Erythroblast (primary cell): Measurements from ENCODE around the gene SDSL.

ENCODE experiments used
- DNase-seq, 2 experiments: peaks; one replicate each; lab custom pipeline; 2025; lab: John Stamatoyannopoulos, UW
- GATA1 ChIP-seq: IDR thresholded peaks from 2 replicates; pipeline ENCODE4 v1.6.1; 2011; ENCODE audit warnings: low read depth, mild to moderate bottlenecking, control low read depth, low read length, moderate library complexity
- POLR2A ChIP-seq: IDR thresholded peaks from 2 replicates; pipeline ENCODE4 v1.6.1; 2011; ENCODE audit warnings: mild to moderate bottlenecking, low read length

Gene SDSL

GRCh38 chr12:113422030-113422885, at the start of gene SDSL:
Gene SDSL, plus strand, starts transcription at chr12:113422380. Its CDS starts 5,603 bp downstream, at chr12:113427983.
- peak; percentile 88 for TF ChIP-seq POLR2A
- no peak for TF ChIP-seq GATA1
- peak; percentile 85 to 88 for DNase-seq

GRCh38 chr12:113373440-113373839, 48.7 kb upstream of the SDSL start:
- TF ChIP-seq POLR2A (no peak), GATA1 (no peak)
- DNase-seq: no peak

- TF ChIP-seq GATA1: no peak
- TF ChIP-seq POLR2A: no peak
- peak; percentile 38 to 66 for DNase-seq
Observed at GRCh38 chr12:113373969-113374368, 48.2 kb upstream of the SDSL start.

DNA sequence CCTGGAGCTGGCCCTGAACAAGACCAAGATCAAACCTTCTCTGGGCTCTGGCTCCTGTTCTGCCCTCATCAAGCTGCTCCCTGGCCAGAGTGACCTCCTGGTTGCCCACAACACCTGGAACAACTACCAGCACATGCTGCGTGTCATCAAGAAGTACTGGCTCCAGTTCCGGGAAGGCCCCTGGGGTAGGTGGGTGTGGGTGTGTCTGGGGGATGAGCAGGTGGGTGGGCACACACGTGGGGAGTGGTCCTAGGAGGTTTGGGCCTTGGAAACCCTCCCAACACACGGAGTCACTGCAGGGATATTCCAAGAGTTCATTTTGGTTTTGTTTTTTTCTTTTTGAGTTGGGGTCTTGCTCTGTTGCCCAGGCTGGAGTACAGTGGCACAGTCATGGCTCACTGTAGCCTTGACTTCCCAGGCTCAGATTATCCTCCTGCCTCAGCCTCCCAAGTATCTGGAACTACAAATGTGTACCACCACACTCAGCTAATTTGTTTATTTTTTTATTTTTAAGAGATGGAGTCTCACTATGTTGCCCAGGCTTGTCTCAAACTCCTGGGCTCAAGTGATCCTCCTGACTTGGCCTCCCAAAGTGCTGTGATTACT, 47.3 kb upstream of the SDSL start:
- TF ChIP-seq POLR2A: no peak
- no peak for TF ChIP-seq GATA1
- no peak for DNase-seq

- peak in 1 of 2 experiments; percentile 18 for DNase-seq
- no peak for TF ChIP-seq GATA1
- no peak for TF ChIP-seq POLR2A
Observed at GRCh38 chr12:113378291-113378690, 43.9 kb upstream of the SDSL start.

DNA sequence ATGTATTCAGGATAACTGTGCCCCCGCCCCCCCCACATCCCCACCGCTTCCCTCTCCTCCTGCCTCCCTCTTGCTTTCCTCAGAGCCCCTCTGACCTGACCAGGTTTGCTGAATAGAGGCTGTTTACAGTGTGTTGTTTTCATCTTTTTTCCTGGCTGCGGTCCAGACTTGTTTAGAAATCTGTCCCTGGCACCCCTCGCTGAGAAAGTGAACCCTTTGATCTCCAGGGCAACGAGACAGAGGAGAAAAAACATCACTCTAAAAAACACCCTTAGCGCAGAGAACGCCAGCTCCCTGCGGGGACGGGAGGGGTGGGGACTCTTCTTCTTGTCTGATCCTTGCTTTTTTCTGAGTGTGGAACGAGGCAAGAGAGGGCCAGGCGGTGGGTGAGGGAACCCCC, 41.0 kb upstream of the SDSL start:
- no peak for DNase-seq
- TF ChIP-seq GATA1 (no peak), POLR2A (no peak)

DNA sequence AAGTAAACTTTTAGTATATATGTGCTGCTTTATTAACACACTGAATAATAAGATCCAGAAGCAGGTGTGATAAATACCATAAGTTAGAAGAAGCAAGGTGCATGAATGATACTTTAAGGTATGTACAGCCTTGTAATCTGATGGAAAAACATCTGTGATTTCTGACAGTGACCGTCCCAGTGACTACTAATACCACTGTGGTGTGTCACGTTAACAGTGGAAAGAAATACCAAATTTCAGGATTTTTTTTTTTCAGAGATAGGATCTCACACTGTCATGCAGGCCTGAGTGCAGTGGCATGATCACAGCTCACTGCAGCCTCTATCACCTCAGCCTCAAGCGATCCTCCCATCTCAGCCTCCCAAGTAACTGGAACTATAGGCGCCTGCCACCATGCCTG, 40.0 kb upstream of the SDSL start:
- peak in 1 of 2 experiments; percentile 21 for DNase-seq
- TF ChIP-seq GATA1 (no peak), POLR2A (no peak)

- TF ChIP-seq POLR2A (no peak), GATA1 (no peak)
- no peak for DNase-seq
Observed at GRCh38 chr12:113384778-113385177, 37.4 kb upstream of the SDSL start.

DNA sequence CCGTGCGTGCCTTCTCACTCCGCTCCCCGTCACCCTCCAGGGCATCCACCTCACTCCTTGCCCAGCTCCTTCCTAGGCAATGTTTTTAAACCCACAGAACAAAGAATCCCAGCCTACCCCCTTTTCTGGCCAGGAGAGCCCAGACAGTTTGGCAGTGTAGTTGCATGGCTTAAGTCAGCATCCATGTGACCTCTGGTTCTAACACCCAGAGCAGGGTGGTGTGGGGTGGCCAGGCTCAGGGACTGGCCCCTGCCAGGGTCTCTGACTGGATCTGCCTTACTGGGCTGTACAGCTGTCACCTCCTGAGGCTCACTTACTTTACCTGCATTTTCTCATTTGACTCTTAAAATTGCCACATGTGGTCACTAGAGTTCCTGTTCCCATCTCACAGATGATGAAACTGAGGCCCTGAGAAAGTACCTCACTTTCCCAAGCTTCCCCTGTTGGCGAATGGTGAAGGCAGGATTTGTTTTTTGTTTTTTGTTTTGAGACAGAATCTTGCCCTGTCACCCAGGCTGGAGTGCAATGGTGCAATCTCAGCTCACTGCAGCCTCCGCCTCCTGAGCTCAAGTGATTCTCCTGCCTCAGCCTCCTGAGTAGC, 36.8 kb upstream of the SDSL start:
- no peak for TF ChIP-seq GATA1
- DNase-seq: no peak

DNA sequence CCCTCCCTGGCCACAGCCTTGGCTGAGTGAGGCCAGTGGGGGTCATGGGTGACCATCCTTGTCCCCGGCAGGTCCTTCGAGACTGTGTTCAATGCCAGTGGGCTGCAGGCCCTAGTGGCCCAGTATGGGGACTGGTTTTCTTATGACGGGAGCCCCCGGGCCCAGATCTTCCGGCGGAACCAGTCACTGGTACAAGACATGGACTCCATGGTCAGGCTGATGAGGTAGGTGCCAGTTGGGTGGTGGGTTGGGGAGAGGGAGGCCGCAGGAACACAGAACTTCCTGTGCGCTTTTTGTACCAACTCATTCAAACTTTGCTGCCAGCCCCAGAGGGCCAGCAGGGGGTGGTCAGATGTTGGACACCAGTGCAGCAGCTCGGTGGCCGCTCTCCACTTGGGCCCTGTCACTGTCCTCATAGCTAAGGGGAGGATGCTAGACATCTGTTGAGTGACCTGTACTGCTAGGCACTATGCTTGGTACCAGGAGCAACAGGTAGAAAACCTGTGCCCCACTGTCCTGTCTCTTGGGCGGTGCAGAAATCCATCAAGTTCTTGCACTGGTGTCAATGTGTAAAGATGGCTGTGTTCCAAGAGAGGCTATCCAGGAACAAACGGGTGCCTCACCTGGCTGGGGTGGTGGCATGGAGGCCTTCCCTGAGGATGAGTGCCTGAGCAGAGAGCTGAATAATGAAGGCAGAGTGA, 35.2 kb upstream of the SDSL start:
- TF ChIP-seq POLR2A: no peak
- no peak for TF ChIP-seq GATA1
- DNase-seq: no peak

DNA sequence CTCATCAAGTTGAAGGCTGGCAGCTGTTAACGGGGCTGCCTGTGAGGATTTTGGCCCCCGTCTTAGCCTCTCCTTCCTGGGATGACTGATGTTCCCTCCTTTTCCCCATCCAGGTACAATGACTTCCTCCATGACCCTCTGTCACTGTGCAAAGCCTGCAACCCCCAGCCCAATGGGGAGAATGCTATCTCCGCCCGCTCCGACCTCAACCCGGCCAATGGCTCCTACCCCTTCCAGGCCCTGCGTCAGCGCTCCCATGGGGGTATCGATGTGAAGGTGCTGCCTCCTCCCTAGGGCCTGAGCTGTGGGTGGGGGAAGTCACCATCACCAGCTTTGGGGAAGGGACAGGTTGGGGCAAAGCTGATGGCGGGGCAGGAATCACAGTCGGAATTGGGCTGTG, 34.5 kb upstream of the SDSL start:
- TF ChIP-seq POLR2A (no peak), GATA1 (no peak)
- DNase-seq: no peak

DNA sequence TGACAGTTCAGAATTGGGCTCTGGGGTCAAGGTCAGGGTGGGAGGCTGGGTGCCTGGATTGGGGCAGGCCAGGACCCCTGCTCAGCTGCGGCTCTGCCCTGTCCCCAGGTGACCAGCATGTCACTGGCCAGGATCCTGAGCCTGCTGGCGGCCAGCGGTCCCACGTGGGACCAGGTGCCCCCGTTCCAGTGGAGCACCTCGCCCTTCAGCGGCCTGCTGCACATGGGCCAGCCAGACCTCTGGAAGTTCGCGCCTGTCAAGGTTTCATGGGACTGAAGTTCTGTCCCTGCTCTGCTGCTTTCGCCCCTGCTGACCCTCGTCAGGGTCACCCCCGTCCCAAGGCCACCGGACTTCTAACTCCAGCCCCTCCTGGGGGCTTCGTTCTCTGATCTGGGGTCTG, 33.8 kb upstream of the SDSL start:
- TF ChIP-seq GATA1 (no peak), POLR2A (no peak)
- no peak for DNase-seq
